AG10803 (cell line): Measurements from ENCODE around the gene PCDH18.

Experiments used
- DNase-seq: peaks from one replicate; pipeline ENCODE4 v3.0.0; 2010; ENCODE audit warnings: low read depth
- H3K4me3 ChIP-seq: 2 replicates; pipeline ENCODE4 v1.5.1; 2011; ENCODE audit warnings: mild to moderate bottlenecking, low read length, control low read depth
- TF ChIP-seq, protein P1 (sequence below): conservative IDR thresholded peaks from 2 replicates; pipeline ENCODE4 v1.5.1; 2011; ENCODE audit warnings: mild to moderate bottlenecking, low read length, control low read depth, inconsistent platforms

Gene PCDH18, protein sequence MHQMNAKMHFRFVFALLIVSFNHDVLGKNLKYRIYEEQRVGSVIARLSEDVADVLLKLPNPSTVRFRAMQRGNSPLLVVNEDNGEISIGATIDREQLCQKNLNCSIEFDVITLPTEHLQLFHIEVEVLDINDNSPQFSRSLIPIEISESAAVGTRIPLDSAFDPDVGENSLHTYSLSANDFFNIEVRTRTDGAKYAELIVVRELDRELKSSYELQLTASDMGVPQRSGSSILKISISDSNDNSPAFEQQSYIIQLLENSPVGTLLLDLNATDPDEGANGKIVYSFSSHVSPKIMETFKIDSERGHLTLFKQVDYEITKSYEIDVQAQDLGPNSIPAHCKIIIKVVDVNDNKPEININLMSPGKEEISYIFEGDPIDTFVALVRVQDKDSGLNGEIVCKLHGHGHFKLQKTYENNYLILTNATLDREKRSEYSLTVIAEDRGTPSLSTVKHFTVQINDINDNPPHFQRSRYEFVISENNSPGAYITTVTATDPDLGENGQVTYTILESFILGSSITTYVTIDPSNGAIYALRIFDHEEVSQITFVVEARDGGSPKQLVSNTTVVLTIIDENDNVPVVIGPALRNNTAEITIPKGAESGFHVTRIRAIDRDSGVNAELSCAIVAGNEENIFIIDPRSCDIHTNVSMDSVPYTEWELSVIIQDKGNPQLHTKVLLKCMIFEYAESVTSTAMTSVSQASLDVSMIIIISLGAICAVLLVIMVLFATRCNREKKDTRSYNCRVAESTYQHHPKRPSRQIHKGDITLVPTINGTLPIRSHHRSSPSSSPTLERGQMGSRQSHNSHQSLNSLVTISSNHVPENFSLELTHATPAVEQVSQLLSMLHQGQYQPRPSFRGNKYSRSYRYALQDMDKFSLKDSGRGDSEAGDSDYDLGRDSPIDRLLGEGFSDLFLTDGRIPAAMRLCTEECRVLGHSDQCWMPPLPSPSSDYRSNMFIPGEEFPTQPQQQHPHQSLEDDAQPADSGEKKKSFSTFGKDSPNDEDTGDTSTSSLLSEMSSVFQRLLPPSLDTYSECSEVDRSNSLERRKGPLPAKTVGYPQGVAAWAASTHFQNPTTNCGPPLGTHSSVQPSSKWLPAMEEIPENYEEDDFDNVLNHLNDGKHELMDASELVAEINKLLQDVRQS

DNA sequence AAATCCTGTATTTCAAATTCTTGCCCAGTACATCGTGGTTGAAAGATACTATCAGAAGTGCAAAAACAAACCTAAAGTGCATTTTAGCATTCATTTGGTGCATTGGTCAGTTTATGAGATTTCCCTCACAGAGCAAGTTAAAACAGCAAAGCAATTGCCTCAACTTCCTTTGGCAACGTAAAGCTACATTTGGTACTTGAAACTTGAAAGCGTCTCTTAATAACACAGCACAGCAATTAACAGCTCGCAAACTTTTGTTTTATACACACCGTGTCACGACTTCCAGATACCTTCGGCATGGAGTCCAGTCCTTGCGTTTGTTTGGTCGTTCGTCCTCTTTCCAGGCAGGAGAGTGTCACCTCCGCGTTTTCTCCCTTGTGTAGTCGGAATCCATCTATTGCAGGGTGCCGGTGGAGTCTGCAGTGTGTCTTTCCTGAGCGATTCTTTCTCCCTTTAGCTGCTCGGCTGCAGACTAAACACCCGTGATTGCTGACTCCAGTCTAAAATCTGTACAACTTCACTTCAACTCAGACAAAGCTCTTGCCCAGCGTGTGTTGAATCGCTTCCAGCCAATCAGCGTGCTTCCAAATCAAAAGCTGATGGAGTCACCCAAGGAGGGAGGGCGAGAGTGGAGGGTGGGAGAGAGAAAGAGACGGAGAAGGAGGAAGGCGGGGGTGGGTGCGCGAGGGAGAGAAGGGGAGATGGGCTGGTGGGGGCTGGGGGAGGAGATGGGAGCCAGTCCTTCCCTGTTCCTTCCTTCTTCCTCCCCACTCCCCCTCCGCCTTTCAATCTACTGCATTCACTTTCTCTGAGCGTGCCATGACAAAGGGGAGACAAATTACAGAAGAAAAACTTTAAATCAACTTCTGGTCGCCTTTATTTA, at the start of gene PCDH18:
TSS of gene PCDH18 (minus strand) at position 509 of the 883 bp plus-strand sequence. CDS start at position 103, 406 bp downstream.
- DNase-seq: peak; percentile 98
- TF ChIP-seq, protein P1, sequence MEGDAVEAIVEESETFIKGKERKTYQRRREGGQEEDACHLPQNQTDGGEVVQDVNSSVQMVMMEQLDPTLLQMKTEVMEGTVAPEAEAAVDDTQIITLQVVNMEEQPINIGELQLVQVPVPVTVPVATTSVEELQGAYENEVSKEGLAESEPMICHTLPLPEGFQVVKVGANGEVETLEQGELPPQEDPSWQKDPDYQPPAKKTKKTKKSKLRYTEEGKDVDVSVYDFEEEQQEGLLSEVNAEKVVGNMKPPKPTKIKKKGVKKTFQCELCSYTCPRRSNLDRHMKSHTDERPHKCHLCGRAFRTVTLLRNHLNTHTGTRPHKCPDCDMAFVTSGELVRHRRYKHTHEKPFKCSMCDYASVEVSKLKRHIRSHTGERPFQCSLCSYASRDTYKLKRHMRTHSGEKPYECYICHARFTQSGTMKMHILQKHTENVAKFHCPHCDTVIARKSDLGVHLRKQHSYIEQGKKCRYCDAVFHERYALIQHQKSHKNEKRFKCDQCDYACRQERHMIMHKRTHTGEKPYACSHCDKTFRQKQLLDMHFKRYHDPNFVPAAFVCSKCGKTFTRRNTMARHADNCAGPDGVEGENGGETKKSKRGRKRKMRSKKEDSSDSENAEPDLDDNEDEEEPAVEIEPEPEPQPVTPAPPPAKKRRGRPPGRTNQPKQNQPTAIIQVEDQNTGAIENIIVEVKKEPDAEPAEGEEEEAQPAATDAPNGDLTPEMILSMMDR: no peak
- peak within 1 kb of the TSS; percentile 90 for H3K4me3 ChIP-seq

DNA sequence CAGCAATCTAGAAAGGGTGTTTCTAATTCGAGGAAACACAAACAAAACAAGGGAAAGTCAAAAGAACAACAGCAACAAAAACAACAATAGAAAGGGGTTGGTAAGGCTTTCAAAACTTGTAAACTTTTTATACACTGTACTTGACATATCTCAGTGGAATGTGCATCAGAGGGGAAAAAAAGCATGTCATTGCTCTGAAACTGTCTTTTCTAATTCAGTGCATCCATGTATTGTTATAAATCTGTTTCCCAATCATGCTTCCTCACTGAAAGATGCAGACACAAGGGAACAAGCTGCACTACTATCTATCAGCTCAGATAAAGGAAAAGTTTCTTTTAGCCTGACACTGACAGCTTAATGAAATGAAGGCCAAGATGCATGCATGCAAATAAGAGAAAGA, 44.2 kb upstream of the PCDH18 start:
- peak; percentile 44 for DNase-seq
- TF ChIP-seq, protein P1: no peak
- H3K4me3 ChIP-seq: no peak overlapping the region

DNA sequence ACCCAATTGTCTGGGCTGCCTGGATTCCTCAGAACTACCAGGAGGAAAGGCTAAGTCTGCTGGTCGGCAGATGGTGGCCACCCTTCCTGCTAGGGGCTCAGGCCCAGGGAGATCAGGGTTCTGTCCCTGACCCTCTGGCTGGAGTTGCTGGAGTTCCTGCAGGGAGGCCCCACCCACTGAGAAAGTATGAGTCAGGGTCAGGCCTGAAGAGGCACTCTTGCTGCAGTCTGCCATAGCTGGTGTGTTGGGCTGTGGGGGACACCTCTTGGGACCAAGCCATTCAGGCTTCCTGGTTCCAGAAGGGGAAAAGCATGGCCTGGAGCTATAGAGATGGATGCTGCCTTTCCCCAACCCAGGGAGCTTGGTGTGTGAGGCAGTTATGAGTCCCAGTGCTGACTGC, 40.4 kb upstream of the PCDH18 start:
- TF ChIP-seq, protein P1: no peak
- DNase-seq: no peak
- no peak overlapping the region for H3K4me3 ChIP-seq

DNA sequence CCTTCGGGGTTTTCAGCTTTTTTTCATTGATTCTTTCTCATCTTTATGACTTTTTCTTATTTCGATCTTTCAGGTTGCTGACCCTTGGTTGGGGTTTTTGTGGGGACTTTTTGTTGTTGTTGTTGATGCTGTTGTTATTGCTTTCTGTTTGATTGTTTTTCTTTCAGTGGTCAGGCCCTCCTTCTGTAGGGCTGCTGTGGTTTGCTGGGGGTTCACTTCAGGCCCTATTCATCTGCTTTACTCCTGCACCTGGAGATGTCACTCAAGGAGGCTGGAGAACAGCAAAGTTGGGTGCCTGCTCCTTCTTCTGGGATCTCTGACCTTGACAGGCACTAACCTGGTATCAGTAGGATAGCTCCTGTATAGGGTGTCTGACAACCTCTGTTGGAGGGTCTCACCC, 39.9 kb upstream of the PCDH18 start:
- DNase-seq: no peak
- H3K4me3 ChIP-seq: no peak overlapping the region
- TF ChIP-seq, protein P1: no peak

DNA sequence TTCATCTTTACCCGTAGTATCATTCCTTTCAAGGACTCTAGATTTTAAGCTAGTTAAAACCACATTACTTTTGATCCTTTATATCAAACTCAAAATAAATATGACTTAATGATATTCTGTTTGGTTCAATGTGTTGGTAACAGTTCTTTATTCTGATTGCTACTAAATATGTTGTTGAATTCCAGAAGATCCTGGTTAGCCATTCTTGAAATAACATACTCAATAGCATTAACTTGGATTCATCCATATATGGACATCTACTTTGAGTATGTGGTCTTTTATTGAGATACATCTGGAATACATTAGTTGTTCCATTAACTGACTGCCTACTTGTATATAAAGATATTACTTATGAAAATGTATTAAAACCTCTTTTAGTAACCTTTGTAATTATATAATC, 27.5 kb upstream of the PCDH18 start:
- TF ChIP-seq, protein P1: no peak
- no peak overlapping the region for H3K4me3 ChIP-seq
- DNase-seq: peak; percentile 51

DNA sequence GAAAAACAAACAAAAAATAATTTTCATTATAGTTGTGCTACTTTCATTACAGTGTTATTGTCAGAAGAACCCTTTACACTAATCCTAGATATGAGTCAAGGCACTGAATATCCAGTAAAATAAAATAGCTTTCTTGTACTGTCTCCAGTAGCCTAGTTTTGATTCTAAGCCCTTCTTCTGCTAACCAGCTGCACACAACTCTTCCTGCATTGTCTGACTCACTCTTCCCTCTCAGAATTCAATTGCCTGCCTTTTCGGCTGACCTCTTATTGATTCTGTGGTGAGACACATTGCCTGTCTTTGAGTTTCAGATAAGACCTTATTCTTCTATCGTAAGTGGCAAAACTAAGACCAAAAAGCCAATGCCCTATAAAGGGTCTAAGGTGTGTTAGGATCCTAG, 26.7 kb upstream of the PCDH18 start:
- DNase-seq: peak; percentile 68
- H3K4me3 ChIP-seq: no peak overlapping the region
- TF ChIP-seq, protein P1: no peak
